HEK293 (cell line): ENCODE results near the gene RANGAP1.

ENCODE experiments used
- CTCF ChIA-PET: fragments of 350-600 bp; formaldehyde crosslinking; extraction: SDS; loops from one replicate; lab custom pipeline; 2021; ENCODE audit warnings: antibody characterized with exemption; lab: Yijun Ruan, JAX
- POLR2A ChIA-PET: fragments of 300-600 bp; formaldehyde crosslinking; extraction: SDS; loops from one replicate; lab custom pipeline; 2020; ENCODE audit warnings: antibody characterized with exemption, inconsistent platforms; lab: Yijun Ruan, JAX
- H3K27ac ChIP-seq: fragments of 200-500 bp; sonication (Bioruptor generic); 2 replicates; pipeline ENCODE4 v1.5.1; 2014; ENCODE audit warnings: low read depth, low read length, control low read depth, inconsistent platforms; ENCODE audit errors: extremely low read depth
- H3K36me3 ChIP-seq, 2 experiments: fragments of 200-500 bp in 1 of 2; sonication (Bioruptor generic) in 1 of 2; 1 replicate in 1 of 2; 2 replicates in 1 of 2; pipeline ENCODE4 v1.5.1; 2014 to 2017; ENCODE audit warnings: inconsistent platforms in 2 of 2, low read length in 2 of 2; ENCODE audit not compliant: control insufficient read depth in 2 of 2, insufficient read depth in 1 of 2
- H3K4me1 ChIP-seq: fragments of 200-500 bp; sonication (Bioruptor generic); 2 replicates; pipeline ENCODE4 v1.5.1; 2014; ENCODE audit warnings: mild to moderate bottlenecking, low read length, inconsistent platforms; ENCODE audit not compliant: control insufficient read depth, insufficient read depth
- H3K4me3 ChIP-seq: 2 replicates; pipeline ENCODE4 v1.5.1; 2011; ENCODE audit warnings: low read depth, mild to moderate bottlenecking, control low read depth, low read length, moderate library complexity
- H3K9me3 ChIP-seq: fragments of 200-500 bp; sonication (Bioruptor generic); 2 replicates; pipeline ENCODE4 v1.5.1; 2014; ENCODE audit warnings: low read depth, low read length, inconsistent platforms; ENCODE audit not compliant: control insufficient read depth, insufficient read depth
- SALL2 ChIP-seq: fragments of 450-650 bp; formaldehyde crosslinking; IDR thresholded peaks from 2 replicates; pipeline ENCODE4 v1.5.0; 2017; ENCODE audit warnings: missing biosample characterization, mild to moderate bottlenecking, missing genetic modification characterization, borderline replicate concordance
- ZBTB17 ChIP-seq: fragments of 450-650 bp; formaldehyde crosslinking; IDR thresholded peaks from 2 replicates; pipeline ENCODE4 v1.5.1; 2016; ENCODE audit warnings: missing biosample characterization, missing genetic modification characterization
- ZBTB21 ChIP-seq: fragments of 450-650 bp; formaldehyde crosslinking; IDR thresholded peaks from 2 replicates; pipeline ENCODE4 v1.5.1; 2017; ENCODE audit warnings: missing biosample characterization, missing genetic modification characterization
- ZFP3 ChIP-seq: fragments of 450-650 bp; formaldehyde crosslinking; IDR thresholded peaks from 2 replicates; pipeline ENCODE4 v1.5.1; 2016; ENCODE audit warnings: low read depth, missing biosample characterization, missing genetic modification characterization
- ZFP37 ChIP-seq: fragments of 450-650 bp; formaldehyde crosslinking; IDR thresholded peaks from 2 replicates; pipeline ENCODE4 v1.5.1; 2016; ENCODE audit warnings: missing biosample characterization, missing genetic modification characterization
- ZNF140 ChIP-seq: fragments of 450-650 bp; formaldehyde crosslinking; IDR thresholded peaks from 2 replicates; pipeline ENCODE4 v1.5.1; 2016; ENCODE audit warnings: missing biosample characterization, missing genetic modification characterization
- ZNF146 ChIP-seq: fragments of 450-650 bp; formaldehyde crosslinking; IDR thresholded peaks from 2 replicates; pipeline ENCODE4 v1.5.1; 2016; ENCODE audit warnings: missing biosample characterization, missing genetic modification characterization
- ZNF157 ChIP-seq: fragments of 450-650 bp; formaldehyde crosslinking; IDR thresholded peaks from 2 replicates; pipeline ENCODE4 v1.5.1; 2016; ENCODE audit warnings: missing biosample characterization, missing genetic modification characterization
- ZNF202 ChIP-seq: fragments of 450-650 bp; formaldehyde crosslinking; IDR thresholded peaks from 2 replicates; pipeline ENCODE4 v1.5.1; 2016; ENCODE audit warnings: missing biosample characterization, missing genetic modification characterization, borderline replicate concordance
- ZNF350 ChIP-seq: fragments of 450-650 bp; formaldehyde crosslinking; IDR thresholded peaks from 2 replicates; pipeline ENCODE4 v1.5.0; 2017; ENCODE audit warnings: missing biosample characterization, mild to moderate bottlenecking, missing genetic modification characterization
- ZNF571 ChIP-seq: fragments of 450-650 bp; formaldehyde crosslinking; IDR thresholded peaks from 2 replicates; pipeline ENCODE4 v1.5.0; 2017; ENCODE audit warnings: missing biosample characterization, missing genetic modification characterization
- ZNF610 ChIP-seq: fragments of 450-650 bp; formaldehyde crosslinking; IDR thresholded peaks from 2 replicates; pipeline ENCODE4 v1.5.1; 2016; ENCODE audit warnings: missing biosample characterization, missing genetic modification characterization, borderline replicate concordance
- ZNF776 ChIP-seq: fragments of 450-650 bp; formaldehyde crosslinking; IDR thresholded peaks from 2 replicates; pipeline ENCODE4 v1.5.0; 2017; ENCODE audit warnings: missing biosample characterization, missing genetic modification characterization, borderline replicate concordance
- ZNF785 ChIP-seq: fragments of 450-650 bp; formaldehyde crosslinking; IDR thresholded peaks from 2 replicates; pipeline ENCODE4 v1.5.1; 2016; ENCODE audit warnings: missing biosample characterization, missing genetic modification characterization
- ZNF791 ChIP-seq: fragments of 450-650 bp; formaldehyde crosslinking; IDR thresholded peaks from 2 replicates; pipeline ENCODE4 v1.5.1; 2016; ENCODE audit warnings: missing biosample characterization, missing genetic modification characterization
- ZNF792 ChIP-seq: fragments of 450-650 bp; formaldehyde crosslinking; IDR thresholded peaks from 2 replicates; pipeline ENCODE4 v1.5.1; 2016; ENCODE audit warnings: missing biosample characterization, missing genetic modification characterization
- ZNF830 ChIP-seq: fragments of 450-650 bp; IDR thresholded peaks from 2 replicates; pipeline ENCODE4 v1.5.0; 2018; ENCODE audit warnings: missing biosample characterization, missing genetic modification characterization, low read depth, mild to moderate bottlenecking, moderate library complexity
- TF ChIP-seq, protein P1 (sequence below): fragments of 450-650 bp; formaldehyde crosslinking; IDR thresholded peaks from 2 replicates; pipeline ENCODE4 v1.5.1; 2016; ENCODE audit warnings: missing biosample characterization, missing genetic modification characterization
- TF ChIP-seq, protein P2 (sequence below): fragments of 450-650 bp; formaldehyde crosslinking; IDR thresholded peaks from 2 replicates; pipeline ENCODE4 v1.5.1; 2016; ENCODE audit warnings: missing biosample characterization, missing genetic modification characterization
- TF ChIP-seq, protein P3 (sequence below): fragments of 450-650 bp; formaldehyde crosslinking; IDR thresholded peaks from 2 replicates; pipeline ENCODE4 v1.5.1; 2016; ENCODE audit warnings: missing biosample characterization, missing genetic modification characterization
- TF ChIP-seq, protein P4 (sequence below): fragments of 450-650 bp; formaldehyde crosslinking; IDR thresholded peaks from 2 replicates; pipeline ENCODE4 v1.5.1; 2017; ENCODE audit warnings: missing biosample characterization, missing genetic modification characterization

Gene RANGAP1

DNA sequence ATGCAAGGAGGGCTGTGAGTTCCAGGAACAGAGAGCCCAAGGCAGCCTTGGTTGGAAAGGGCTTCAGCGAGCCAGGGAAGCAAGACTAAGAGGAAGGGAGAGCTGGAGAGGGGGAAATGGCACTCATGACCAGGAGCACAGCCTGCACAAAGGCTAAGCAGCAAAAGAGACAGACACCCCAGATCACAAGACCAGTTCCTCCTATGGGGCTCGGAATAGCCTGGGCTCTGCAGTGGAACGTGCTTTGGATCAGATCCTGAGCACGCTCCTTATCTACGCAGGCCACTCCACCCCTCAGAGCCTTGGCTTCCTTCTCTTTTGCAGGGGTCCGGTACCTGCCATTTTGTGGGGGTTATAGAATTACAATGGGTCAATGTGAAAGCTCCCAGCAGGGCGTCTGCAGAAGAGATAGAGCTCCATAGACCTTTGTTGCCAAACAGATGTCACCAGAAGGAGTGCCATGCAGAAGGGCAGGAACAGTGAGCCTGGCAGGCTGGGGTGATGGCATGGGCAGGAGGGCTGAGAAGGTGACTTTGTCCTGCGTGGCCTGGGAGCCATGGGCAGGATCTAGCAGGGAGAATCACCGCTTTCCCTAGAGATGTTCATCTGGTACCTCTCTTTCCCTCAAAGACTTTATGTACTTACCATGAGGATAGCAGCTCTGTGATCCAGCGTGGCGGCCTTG lies 49.1 kb upstream of the RANGAP1 start:
- H3K4me3 ChIP-seq: no peak overlapping the region
- TF ChIP-seq ZFP37 (tag by site-specific recombination): no peak
- TF ChIP-seq ZNF791 (tag by site-specific recombination): no peak
- TF ChIP-seq ZNF792 (tag by site-specific recombination): no peak
- TF ChIP-seq ZFP3 (tag by site-specific recombination): no peak
- TF ChIP-seq ZNF157 (tag by site-specific recombination): no peak
- TF ChIP-seq ZNF785: no peak
- TF ChIP-seq, protein P1, sequence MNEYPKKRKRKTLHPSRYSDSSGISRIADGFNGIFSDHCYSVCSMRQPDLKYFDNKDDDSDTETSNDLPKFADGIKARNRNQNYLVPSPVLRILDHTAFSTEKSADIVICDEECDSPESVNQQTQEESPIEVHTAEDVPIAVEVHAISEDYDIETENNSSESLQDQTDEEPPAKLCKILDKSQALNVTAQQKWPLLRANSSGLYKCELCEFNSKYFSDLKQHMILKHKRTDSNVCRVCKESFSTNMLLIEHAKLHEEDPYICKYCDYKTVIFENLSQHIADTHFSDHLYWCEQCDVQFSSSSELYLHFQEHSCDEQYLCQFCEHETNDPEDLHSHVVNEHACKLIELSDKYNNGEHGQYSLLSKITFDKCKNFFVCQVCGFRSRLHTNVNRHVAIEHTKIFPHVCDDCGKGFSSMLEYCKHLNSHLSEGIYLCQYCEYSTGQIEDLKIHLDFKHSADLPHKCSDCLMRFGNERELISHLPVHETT: no peak
- TF ChIP-seq, protein P2, sequence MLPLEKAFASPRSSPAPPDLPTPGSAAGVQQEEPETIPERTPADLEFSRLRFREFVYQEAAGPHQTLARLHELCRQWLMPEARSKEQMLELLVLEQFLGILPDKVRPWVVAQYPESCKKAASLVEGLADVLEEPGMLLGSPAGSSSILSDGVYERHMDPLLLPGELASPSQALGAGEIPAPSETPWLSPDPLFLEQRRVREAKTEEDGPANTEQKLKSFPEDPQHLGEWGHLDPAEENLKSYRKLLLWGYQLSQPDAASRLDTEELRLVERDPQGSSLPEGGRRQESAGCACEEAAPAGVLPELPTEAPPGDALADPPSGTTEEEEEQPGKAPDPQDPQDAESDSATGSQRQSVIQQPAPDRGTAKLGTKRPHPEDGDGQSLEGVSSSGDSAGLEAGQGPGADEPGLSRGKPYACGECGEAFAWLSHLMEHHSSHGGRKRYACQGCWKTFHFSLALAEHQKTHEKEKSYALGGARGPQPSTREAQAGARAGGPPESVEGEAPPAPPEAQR: no peak
- TF ChIP-seq ZNF202 (tag by site-specific recombination): no peak
- no peak for TF ChIP-seq ZNF830
- no peak for TF ChIP-seq ZNF350
- TF ChIP-seq, all 188 proteins: peak for 0
- Histone ChIP-seq H3K4me1 (no peaks in the 10 kb centered on the region), H3K36me3 (peaks cover 20 to 74% of the 10 kb centered on the region in 2 experiments), H3K9me3 (no peaks in the 10 kb centered on the region), H3K27ac (0 out of 2 replicates have a peak overlapping the region, but pooled peaks have one; percentile 9)
- POLR2A ChIA-PET: interaction anchor here (1.3 kb wide), 1 partner anchor 9 kb away, joined by 3 read pairs; no protein-coding TSS in a partner anchor
- CTCF ChIA-PET: interaction anchor here (0.5 kb wide), 1 partner anchor 15 kb away, joined by 3 read pairs; no protein-coding TSS in a partner anchor

DNA sequence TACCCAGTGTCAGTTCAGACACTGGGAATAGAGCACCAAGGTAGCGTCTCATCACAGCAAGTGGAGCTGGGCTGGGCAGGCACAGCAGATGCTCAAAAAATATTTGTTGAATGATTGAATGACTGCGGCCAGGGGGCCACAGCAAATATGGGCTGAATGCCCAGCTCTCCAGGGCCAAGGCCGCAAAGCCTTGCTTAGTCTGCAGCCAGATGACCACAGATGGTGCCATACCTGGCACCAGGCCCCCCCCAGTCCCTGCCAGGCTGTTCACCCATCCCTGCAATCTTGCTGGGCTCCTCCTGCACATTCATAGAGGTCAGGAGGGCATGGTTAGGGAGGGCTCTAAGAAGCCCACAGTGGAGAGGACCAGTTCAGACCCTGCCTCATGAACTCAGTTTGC lies 48.2 kb upstream of the RANGAP1 start:
- CTCF ChIA-PET: no interaction called here
- Histone ChIP-seq H3K36me3 (peaks cover 17 to 71% of the 10 kb centered on the region in 2 experiments), H3K9me3 (no peaks in the 10 kb centered on the region), H3K27ac (no peak overlapping the region), H3K4me1 (no peaks in the 10 kb centered on the region), H3K4me3 (no peak overlapping the region)
- POLR2A ChIA-PET: no interaction called here
- no peak for TF ChIP-seq ZNF571 (tag by site-specific recombination)
- TF ChIP-seq ZBTB21 (tag by site-specific recombination): no peak
- no peak for TF ChIP-seq ZNF610 (tag by site-specific recombination)
- TF ChIP-seq SALL2 (tag by site-specific recombination): no peak
- TF ChIP-seq ZNF140: no peak
- TF ChIP-seq, protein P3, sequence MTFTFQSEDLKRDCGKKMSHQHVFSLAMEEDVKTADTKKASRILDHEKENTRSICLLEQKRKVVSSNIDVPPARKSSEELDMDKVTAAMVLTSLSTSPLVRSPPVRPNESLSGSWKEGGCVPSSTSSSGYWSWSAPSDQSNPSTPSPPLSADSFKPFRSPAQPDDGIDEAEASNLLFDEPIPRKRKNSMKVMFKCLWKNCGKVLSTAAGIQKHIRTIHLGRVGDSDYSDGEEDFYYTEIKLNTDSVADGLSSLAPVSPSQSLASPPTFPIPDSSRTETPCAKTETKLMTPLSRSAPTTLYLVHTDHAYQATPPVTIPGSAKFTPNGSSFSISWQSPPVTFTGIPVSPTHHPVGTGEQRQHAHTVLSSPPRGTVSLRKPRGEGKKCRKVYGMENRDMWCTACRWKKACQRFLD (tag by site-specific recombination): no peak
- no peak for TF ChIP-seq ZBTB17 (tag by site-specific recombination)
- no peak for TF ChIP-seq ZNF776 (tag by site-specific recombination)
- TF ChIP-seq ZNF146 (tag by site-specific recombination): no peak
- TF ChIP-seq, protein P4, sequence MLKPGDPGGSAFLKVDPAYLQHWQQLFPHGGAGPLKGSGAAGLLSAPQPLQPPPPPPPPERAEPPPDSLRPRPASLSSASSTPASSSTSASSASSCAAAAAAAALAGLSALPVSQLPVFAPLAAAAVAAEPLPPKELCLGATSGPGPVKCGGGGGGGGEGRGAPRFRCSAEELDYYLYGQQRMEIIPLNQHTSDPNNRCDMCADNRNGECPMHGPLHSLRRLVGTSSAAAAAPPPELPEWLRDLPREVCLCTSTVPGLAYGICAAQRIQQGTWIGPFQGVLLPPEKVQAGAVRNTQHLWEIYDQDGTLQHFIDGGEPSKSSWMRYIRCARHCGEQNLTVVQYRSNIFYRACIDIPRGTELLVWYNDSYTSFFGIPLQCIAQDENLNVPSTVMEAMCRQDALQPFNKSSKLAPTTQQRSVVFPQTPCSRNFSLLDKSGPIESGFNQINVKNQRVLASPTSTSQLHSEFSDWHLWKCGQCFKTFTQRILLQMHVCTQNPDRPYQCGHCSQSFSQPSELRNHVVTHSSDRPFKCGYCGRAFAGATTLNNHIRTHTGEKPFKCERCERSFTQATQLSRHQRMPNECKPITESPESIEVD: no peak
